Measurements from ENCODE around the gene COL5A1.

COL5A1 gene

DNA sequence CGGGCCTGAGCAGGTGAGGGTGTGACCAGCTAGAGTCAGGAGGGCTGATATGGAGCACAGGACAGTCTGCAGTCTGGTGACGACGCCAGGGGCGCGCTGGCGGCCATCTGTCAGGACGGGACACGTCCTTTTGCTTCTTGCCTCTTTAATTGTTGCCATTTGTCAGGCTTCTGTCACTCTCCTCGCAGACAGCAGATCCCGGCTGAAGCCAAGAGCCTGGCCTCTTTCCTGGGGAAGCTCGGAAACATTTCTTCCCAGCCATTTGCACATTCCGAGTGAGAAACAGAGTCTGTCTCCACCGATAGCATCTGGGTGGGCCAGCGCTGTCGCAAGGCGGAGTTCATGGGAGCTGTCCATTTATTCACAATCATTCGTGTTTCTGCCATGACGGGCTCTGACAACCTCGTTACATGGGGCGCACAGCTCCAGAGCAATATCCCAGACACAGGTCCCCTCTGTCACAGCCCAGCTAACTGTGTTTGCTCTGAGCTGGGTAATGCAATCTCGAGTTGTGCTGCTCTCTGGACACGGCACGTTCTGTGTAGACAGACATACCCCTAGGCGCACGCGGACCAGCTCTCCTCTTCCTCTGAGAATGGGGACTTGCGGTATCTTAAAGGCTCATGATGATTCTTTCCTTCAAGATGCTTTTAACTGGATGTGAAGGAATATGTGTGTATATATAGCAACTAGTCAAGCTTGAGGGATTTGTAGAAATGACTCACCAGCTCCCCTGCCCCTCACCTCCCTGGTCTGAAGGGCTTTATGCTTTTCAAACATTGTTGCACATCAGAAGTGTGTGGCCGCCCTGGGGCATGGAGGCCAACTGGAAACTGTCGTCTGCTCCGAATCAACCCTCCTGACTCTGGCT, 133.7 kb downstream of the COL5A1 start:
- DNase-seq, result no peak

DNA sequence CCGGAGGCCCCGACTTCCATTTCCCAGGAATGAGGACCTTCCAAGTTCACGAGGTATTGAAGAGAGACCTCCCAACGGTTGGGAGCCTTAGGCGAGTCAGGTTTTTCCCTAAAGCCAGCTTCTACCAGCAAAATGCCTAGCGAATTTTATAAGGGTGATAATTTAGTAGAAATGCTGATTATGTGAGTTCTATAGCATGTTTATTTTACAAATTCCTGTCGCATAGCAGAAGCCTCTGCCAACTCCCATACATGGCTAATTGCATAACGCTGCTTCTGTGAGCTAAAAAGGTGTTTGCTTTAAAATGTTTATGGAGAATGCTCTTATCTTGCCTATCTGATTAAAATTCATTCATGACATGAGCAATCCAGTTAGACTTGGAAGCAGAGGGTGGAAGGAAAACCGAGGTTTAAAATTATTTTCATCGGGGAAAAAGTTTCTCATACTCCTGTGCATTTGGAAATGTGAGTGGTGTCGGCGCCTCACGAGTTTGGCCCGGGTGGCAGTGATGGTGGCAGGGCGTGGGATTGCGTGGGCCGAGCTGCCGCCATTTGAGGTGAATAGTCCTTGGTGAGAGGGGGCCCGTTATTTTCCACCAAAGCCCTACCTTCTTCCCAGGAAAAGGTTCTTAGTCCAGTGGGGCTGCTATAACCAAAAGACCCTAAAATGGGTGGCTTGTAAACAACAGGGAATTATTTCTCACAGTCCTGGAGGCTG, 134.6 kb downstream of the COL5A1 start:
- no peak for DNase-seq

DNA sequence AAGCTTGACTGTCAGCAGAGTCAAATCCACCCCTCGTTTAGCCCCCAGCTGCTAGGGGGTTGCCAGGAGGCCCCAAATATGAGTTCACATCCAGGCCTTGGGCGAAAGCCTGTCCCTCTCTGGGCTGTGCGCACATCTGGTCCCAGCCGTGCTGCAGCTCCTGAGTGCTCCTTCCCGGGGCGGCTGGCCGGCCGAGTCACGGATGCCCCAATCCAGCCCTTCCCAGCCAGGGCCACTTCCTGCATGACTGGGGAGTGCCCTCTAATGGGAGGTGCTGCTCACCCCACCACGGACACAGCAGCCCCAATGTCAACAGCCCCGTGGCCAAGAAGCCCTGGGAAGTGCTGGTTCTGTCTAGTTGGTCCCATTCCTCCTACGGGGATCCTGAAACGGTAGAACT, 135.6 kb downstream of the COL5A1 start:
- no peak for DNase-seq

DNA sequence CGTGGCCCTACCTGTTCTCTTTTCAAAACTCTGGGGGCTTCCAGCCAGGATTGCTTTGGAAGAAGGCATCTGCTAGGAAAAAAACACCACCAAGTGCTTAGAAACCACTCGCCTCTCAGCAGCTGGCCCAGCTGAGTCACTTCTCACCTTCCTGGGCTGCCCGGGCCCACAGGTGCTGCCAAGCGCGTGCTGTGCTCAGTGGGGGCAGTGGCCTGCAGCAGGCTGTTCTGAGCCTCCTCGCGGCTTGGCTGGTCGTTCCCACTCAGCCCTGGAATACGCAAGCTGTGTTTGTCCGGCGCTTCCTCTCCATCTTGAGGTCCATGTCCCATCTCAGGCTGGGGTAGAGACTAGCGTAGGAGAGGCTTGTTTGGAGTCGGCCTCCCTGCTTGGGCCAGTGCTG, 136.6 kb downstream of the COL5A1 start:
- no peak for DNase-seq

DNA sequence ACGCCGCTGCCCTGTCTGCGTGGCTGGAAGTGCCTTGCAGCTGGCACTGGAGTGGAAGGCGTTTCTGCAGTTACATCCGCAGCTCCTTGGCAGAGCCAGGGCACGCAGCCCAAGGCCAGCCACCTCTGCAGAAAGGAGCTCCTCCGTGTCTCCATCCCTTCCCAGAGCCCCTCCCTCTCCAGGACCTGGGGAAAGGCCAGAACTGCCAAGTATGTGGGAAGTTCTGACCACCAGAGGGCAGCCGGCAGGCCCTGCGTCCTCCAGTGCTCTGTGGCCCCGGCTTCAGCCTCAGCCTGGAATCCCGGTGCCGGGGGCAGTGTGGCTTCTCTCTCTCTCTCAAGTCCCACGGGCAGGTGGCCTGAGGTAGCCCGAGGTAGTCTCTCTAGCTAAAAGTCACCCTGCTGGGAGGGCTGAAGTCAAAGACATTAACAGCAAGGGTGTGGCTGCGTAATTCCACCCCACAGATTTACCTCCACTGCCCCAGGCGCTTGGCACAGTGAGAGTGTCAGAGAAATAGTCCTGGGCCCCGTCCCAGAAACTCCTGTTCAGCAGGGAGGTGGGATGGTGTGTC, 137.3 kb downstream of the COL5A1 start:
- DNase-seq, result no peak

DNA sequence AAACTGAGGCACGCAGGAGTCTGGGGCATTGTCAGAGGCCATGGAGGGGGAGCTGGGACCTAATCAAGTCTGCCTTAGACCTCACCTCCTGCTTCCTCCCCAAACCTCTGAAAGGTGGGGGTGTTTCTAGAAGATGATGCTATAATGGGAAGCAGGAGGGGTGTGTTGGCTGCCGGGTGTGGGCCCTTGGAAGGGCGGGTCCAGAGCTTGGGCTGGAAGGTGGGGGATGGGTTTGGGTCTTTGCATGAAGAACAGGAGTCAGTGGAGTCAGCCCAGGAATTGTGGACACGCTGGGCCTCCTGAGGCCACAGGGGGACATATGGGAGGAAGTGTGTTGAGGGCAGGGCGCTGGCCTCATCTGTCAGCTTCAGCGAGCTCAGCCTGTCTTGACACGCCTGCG, 138.0 kb downstream of the COL5A1 start:
- DNase-seq, result no peak

DNA sequence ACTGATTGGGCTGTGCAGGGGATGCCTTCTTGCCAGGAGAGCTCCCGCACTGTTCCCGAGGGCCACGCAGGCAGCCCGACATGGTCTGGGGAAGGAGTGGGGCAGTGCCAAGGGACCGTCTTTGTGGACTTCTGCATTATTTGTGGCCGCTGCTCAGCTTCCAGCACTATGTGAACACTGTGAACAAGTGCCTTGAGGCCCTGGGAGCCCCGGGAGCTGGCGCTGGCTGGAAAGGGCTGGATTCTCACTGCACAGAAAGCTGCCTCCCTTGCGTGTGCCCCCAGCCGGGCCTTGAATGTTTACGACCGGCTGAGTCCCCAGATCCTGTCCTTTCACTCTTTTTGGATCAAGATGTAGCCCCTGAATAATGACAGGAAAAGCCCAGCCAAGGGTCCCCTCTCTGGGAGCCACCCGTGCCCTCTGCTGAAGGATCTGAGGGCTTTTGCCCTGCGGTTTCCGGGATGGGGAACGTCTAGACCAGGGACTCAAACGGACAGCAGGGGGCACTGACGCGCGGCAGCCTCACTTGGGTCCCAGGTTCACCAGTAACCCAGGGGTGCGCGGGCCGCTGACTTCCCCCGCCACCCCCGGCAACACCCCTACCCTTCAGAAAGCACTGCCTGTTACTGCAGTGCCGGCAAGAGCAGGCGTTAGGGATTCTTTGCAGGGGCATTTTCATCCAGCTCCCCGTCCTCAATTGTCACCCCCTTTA, 140.1 kb downstream of the COL5A1 start:
- no peak for DNase-seq

DNA sequence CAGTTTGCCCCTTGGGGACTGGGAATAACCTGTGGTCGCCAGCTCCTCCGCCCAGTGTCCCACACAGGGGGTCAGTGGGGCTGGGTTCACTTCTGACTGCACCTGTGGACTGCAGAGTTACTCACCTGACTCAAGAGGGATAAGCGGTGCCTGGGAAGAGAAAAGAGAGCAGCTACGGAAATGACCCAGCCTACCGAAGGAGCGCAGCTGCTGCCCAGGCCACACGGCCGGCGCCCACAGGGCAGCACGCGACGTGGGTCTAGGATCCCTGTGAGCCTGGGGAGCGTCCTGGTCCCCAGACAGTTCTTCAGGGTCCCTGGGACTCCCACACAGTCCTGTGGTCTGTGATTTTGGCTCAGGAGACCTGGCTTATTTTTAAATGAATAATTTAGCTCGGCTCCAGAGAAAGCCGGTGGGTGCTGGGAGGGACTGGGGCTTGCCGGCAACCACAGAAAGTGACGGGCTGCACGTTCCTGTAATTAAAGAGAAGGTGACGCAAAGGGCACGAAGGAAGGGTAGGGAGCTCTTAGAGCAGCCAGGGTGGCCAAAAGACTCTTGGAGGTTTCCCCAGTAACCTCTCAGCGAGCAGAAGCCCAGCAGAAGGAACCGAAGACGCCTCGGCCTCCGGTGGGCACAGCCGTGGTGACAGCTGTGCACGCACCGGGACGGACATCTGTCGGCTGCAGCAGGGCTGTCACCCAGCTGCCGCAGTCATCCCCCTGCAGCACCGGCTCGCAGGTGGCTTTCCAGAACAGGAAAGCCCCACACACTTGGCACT, 141.5 kb downstream of the COL5A1 start:
- no peak for DNase-seq

DNA sequence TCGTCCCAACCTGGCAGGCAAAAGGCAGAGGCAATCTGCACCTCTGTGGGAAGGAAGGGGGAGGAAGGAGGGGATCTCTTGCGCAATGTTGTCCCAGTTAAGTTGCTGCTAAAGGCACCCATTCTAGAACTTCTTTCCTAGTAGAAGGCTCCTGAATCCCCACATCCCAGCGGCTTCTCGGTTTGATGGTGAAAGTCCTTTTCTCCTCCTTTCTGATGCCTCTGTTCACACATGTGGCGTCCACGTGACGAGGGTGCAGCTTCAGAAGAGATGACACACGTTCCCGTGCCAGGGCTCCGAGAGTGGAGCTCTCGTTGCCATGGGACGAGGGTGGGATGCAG, 142.1 kb downstream of the COL5A1 start:
- DNase-seq, result no peak

DNA sequence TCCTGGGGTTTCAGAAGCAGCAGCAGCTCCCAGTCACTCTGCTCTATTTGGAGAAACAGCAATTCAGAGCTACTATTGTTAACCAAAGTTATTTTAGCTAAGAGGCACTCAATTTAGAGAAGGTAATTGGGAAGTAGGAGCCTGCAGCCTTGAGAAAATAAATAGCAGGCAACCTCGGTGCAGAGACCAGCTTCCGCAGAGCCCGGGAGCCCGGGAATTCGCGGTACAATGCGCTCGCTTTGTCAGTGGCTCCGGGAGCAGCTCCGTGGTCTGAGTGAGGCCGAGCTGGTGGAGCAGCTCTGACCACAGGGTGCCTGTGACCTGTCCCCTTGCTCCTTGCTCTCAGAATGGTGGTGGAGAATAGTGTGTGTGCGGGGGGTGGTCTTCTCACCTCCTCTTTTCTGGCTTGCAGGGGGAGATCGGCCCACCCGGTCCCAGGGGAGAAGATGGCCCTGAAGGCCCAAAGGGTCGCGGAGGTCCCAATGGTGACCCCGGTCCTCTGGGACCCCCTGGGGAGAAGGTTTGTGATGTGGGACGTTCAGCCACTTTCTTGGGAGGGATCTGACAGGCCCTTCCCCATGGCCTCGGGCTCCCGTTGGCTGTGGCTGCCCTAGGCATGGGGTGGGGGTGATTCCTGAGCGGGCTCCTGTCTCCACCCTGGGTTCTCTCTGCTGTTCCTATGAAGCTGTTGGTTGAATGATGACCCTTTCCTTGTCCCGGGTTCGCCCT, 143.1 kb downstream of the COL5A1 start:
- no peak for DNase-seq

DNA sequence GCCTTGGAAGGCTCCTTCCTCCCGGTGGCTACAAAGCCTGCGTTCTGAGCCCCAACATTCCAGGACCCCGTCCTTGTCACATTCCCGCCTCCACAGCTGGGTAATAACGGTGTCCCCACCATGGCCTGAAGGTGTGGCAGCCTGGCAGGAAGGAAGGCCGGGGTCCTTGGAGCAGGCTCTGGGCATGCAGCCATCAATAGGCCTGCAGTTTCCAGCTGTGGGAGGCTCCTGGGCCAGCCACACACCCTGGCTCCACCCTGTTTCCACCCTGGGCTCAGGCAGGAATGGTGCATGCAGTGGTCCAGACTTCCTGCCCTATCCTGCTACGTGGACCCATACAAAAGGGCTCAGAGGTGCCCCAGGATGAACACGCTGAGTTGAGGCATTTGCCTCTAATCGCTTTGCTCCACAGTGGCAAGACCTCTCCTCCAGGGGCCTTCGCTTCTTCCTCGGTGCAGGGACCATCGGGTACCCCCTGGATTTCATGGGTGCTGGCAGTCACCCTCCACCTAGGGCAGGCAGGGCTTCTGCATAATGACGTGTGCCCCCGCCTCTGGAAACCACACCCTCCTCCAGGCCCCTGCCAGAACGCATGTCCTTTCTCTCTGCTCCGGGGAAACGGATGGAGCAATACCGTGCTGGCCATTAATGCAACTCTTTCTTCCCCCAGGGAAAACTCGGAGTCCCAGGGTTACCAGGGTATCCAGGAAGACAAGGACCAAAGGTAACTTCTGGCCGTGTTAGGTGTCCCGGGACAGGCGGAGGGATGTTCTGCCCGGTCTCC, 143.9 kb downstream of the COL5A1 start:
- no peak for DNase-seq

DNA sequence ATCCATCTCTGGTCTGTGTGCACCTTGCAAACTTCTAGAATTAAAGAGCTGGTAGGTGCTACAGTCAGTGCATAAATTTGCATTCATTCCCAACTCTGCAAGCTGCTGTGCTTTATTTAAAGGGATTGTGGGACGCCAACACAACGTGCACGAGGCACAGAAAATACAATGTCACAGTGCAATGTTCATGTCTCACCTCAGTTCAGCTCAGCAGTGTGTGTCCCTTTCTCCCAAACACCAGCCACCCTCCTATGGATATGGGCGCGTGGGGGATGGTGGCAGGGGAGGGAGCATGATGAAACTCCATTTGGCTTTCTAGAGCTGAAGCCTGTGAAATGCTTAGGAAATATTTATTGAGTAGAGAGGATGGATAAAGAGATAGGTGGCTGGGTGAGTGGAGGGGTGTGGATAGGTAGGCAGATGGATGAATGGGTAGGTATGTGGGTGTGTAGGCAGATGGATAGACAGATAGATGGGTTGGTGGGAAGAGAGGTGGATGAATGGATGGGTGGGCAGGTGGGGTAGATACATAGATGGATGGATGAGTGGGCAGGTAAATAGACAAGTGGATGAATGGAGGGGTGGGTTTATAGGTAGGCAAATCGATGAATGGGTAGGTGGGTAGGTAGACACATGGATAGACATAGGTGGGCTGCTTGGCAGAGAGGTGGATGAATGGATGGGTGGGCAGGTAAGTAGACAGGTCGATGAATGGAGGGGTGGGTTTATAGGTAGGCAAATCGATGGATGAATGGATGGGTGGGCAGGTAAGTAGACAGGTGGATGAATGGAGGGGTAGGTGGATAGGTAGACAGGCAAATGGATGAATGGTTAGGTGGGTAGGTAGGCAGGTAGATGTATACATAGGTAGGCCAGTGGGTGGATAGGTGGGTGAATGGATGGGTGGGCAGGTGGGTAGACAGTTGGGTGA, 146.3 kb downstream of the COL5A1 start:
- no peak for DNase-seq

DNA sequence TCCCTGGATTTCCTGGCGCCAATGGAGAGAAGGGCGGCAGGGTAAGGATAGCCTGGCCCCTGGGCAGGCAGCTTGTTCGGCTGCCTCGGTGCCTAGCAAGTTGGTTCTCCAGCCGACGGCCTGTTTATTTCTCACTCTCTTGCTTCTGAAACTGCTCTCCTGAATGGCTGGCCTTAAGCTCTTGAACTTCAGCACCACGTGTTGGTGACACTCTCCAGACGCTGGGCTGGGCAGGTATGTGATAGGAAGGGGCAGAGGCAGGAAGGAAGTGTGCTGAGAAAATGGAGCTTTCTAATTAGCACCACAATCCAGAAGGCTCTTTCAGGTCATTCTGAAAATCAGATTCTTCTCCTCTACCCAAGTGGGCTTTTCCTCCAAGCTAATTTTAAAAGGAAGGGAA, 147.6 kb downstream of the COL5A1 start:
- DNase-seq, result no peak

DNA sequence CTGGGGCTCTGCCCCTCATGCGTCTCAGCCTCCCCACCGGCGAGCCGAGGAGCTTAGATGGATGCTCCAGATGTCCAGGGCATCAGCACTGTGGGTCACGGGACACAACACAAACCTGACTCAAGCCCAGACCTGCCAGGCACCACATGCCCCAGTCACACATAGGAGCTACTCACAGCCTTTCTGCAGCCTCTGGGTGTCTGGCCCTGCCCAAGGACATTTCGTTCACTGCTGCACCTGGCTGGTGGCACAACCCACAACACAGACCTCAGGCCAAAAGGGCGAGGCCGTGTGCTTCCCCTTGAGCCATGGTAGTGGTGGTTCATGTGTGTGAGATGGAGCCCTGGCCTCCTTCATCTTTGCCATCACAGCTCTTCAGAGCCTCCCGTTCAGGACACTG, 149.4 kb downstream of the COL5A1 start:
- no peak for DNase-seq

DNA sequence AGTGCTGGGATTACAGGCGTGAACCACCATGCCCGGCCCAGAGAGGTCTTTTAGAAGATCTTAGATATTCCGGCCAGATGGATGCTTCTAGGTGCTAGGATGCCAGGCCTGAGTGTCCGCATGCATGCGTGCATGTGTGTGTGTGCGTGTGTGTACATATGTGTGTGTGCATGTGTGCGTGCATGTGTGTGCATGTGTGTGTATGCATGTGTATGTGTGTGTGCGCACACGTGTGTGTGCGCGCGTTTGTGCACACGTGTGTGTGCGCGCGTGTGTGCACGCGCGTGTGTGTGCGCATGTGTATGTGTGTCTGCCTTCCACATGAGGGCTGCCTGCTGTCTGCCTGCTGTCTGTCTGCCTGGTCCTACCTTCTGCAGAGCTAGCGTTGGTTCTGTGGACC, 151.0 kb downstream of the COL5A1 start:
- no peak for DNase-seq

DNA sequence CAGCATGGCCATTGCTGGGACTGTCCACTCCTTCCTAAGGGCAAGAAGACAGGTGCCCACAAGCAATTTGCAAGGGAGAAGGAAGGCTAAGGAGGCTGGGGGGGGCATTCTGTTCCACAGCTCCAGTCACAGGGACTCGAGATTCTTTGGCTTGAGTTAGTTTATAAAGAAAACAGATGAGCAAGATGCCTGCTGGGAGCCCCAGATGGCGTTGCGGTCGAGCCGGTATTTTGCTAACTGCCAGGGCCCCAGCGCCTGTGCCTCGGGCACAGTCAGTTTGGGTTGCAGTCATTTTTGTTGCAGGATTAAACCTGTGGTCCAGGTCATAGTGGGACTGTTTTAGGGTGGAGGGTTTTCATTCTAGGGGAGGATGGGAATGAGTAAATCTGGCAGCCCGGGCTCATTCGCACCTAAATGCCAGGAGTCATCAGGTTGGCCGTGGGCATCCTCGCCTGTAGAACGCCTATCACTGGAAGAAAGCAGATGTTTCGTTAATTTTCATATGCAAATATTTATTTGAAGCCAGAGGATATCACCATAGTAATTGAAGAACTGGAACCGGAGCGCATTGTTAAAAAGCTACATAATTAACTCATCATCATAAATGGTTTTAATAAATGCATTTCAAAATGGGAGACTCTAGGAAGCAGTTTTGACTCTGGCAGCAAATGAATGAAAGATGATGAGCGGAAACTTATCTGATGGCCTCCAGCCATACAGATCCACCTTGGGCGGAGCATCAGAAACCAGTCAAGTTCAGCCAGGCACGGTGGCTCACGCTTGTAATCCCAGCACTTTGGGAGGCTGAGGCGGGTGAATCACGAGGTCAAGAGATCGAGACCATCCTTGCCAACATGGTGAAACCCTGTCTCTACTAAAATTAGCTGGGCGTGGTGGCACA, 151.9 kb downstream of the COL5A1 start:
- DNase-seq, result no peak

DNA sequence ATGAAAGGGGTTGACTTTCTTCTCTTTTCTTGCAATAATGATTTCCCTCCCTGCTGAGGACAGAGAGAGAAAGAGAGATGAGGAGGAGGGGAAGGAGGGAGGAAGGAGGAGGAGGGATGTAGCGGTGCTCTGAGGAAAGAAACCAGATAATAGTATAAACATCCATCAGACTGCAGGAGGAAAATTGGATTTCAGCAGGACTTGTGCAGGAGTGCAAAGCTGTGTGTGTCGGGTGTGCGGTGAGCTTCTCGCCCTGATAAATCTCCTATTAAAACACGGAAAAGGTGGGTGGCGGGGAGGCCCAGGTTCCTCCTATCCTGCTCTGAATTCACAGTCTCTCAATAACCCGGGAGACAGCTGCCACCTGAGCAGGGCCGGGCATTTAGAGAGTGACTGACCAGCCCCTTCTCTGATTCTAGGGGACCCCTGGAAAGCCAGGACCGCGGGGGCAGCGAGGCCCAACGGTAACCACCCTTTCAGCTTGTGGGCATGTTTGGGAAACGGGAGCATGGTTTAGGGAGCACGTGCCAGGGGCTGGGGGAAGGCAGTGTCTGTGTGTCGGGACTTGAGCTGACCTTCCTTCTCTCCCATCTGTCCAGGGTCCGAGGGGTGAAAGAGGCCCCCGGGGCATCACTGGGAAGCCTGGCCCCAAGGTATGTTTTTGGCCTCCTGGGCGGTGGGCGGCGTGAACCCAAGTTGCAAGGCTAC, 153.2 kb downstream of the COL5A1 start:
- no peak for DNase-seq

DNA sequence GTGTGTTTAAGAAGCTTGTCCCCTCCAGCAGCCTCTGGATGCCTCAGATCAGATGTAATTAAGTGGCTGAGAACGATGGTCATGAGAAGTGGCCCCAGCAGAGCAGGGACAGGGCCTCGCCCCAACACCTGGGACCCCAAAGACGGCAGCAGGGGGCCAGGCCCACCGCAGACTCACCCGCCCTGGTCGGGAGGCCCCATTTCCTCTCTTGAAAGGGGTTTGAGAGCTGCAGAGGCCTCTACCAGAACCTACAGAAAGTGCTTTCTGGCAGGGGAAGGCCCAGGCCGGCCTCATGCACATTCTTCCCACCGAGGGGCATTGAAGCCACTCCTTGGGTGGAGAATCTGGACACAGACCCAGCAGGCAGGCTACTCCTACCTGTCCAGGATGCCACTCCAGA, 153.8 kb downstream of the COL5A1 start:
- DNase-seq, result no peak

Data from activated gamma-delta T cell (primary cell).